AG10803 (cell line): ENCODE results near the gene FSTL4.

Experiments used
- DNase-seq: peaks from one replicate; pipeline ENCODE4 v3.0.0; 2010; ENCODE audit warnings: low read depth
- H3K4me3 ChIP-seq: 2 replicates; pipeline ENCODE4 v1.5.1; 2011; ENCODE audit warnings: mild to moderate bottlenecking, low read length, control low read depth
- CTCF ChIP-seq: conservative IDR thresholded peaks from 2 replicates; pipeline ENCODE4 v1.5.1; 2011; ENCODE audit warnings: mild to moderate bottlenecking, low read length, control low read depth, inconsistent platforms

The FSTL4 gene

GRCh38 chr5:133260715-133261114 is 351.6 kb downstream of the FSTL4 start:
- H3K4me3 ChIP-seq, result no peak overlapping the region
- no peak for DNase-seq
- TF ChIP-seq CTCF, result no peak

- no peak for DNase-seq
- TF ChIP-seq CTCF, result no peak
- no peak overlapping the region for H3K4me3 ChIP-seq
Measured at GRCh38 chr5:133259199-133259997, 352.9 kb downstream of the FSTL4 start.

GRCh38 chr5:133257977-133258376 is 354.4 kb downstream of the FSTL4 start:
- H3K4me3 ChIP-seq, result no peak overlapping the region
- DNase-seq, result no peak
- no peak for TF ChIP-seq CTCF

GRCh38 chr5:133256276-133256675 is 356.1 kb downstream of the FSTL4 start:
- no peak for TF ChIP-seq CTCF
- no peak for DNase-seq
- no peak overlapping the region for H3K4me3 ChIP-seq

- H3K4me3 ChIP-seq, result no peak overlapping the region
- DNase-seq, result no peak
- no peak for TF ChIP-seq CTCF
Measured at GRCh38 chr5:133254803-133255202, 357.5 kb downstream of the FSTL4 start.

- H3K4me3 ChIP-seq, result no peak overlapping the region
- DNase-seq, result no peak
- TF ChIP-seq CTCF, result no peak
Measured at GRCh38 chr5:133253671-133254070, 358.7 kb downstream of the FSTL4 start.

GRCh38 chr5:133253070-133253469 is 359.3 kb downstream of the FSTL4 start:
- H3K4me3 ChIP-seq, result no peak overlapping the region
- no peak for TF ChIP-seq CTCF
- DNase-seq, result no peak
